Hypothalamus (tissue), 51 donors: ENCODE data around the gene DTWD2.
A peak's percentile ranks its signal among the peaks of the same experiment; 100 is the strongest.

Experiments
- DNase-seq, 51 donors: peaks; one replicate each; lab custom pipeline; 2025; lab: John Stamatoyannopoulos, UW

Gene DTWD2

GRCh38 chr5:118791926-118792734, 196.2 kb downstream of the DTWD2 start:
- DNase-seq, result peak in 31 of 51 donors; percentile 0 to 74 (median 16)

- no peak for DNase-seq
Observed at GRCh38 chr5:118789366-118789765, 199.0 kb downstream of the DTWD2 start.

- no peak for DNase-seq
Observed at GRCh38 chr5:118788351-118788750, 200.0 kb downstream of the DTWD2 start.
